ENCODE data around the gene GNPTG. TPM values are rescaled to one million over a fixed set of nuclear protein-coding genes. Genes with fewer than 3 reads are reported as not detected.
A peak's percentile ranks its signal among the peaks of the same experiment; 100 is the strongest.

GNPTG gene
- total RNA-seq, 1 donor from 2014 or later: 49.7 TPM

- Mint-ChIP-seq H3K4me1 (ENCODE audit: low read depth) (peaks cover 16% of the 10 kb centered on the region), H3K36me3 (ENCODE audit: insufficient read depth) (peaks cover 14% of the 10 kb centered on the region), H3K4me3 (ENCODE audit: low read depth) (no peak overlapping the region), H3K9me3 (ENCODE audit: low read depth) (no peaks in the 10 kb centered on the region), H3K27me3 (no peaks in the 10 kb centered on the region), H3K27ac (no peak overlapping the region)
- TF ChIP-seq CTCF (IDR thresholded peaks at IDR 0.05; ENCODE audit: unreplicated experiment): no peak
- no peak for DNase-seq (ENCODE audit: low spot score, unreplicated experiment)
These were observed 36.4 kb upstream of the GNPTG start for GRCh38 chr16:1315081-1316032.

GRCh38 chr16:1316033-1316405, 35.7 kb upstream of the GNPTG start:
- no peak for DNase-seq (ENCODE audit: low spot score, unreplicated experiment)
- peaks cover 9% of the 10 kb centered on the region for H3K4me1 Mint-ChIP-seq (ENCODE audit: low read depth)
- peaks cover 14% of the 10 kb centered on the region for H3K36me3 Mint-ChIP-seq (ENCODE audit: insufficient read depth)
- no peak for TF ChIP-seq CTCF (IDR thresholded peaks at IDR 0.05; ENCODE audit: unreplicated experiment)
- H3K4me3 Mint-ChIP-seq (ENCODE audit: low read depth): no peak overlapping the region
- H3K9me3 Mint-ChIP-seq (ENCODE audit: low read depth): no peaks in the 10 kb centered on the region
- peak overlapping the region; percentile 13 for H3K27ac Mint-ChIP-seq
- H3K27me3 Mint-ChIP-seq: no peaks in the 10 kb centered on the region

- H3K27ac Mint-ChIP-seq: no peak overlapping the region
- H3K4me1 Mint-ChIP-seq (ENCODE audit: low read depth): peaks cover 3% of the 10 kb centered on the region
- peaks cover 14% of the 10 kb centered on the region for H3K36me3 Mint-ChIP-seq (ENCODE audit: insufficient read depth)
- DNase-seq (ENCODE audit: low spot score, unreplicated experiment): no peak
- H3K4me3 Mint-ChIP-seq (ENCODE audit: low read depth): no peak overlapping the region
- no peaks in the 10 kb centered on the region for H3K9me3 Mint-ChIP-seq (ENCODE audit: low read depth)
- TF ChIP-seq CTCF (IDR thresholded peaks at IDR 0.05; ENCODE audit: unreplicated experiment): no peak
- no peaks in the 10 kb centered on the region for H3K27me3 Mint-ChIP-seq
These were observed 34.1 kb upstream of the GNPTG start for GRCh38 chr16:1317479-1318267.

- no peak overlapping the region for H3K27ac Mint-ChIP-seq
- peaks cover 15% of the 10 kb centered on the region for H3K36me3 Mint-ChIP-seq (ENCODE audit: insufficient read depth)
- peaks cover under 1% of the 10 kb centered on the region for H3K4me1 Mint-ChIP-seq (ENCODE audit: low read depth)
- H3K27me3 Mint-ChIP-seq: no peaks in the 10 kb centered on the region
- DNase-seq (ENCODE audit: low spot score, unreplicated experiment): no peak
- no peak for TF ChIP-seq CTCF (IDR thresholded peaks at IDR 0.05; ENCODE audit: unreplicated experiment)
- H3K4me3 Mint-ChIP-seq (ENCODE audit: low read depth): no peak overlapping the region
- no peaks in the 10 kb centered on the region for H3K9me3 Mint-ChIP-seq (ENCODE audit: low read depth)
These were observed 33.5 kb upstream of the GNPTG start for GRCh38 chr16:1318268-1318545.

DNA sequence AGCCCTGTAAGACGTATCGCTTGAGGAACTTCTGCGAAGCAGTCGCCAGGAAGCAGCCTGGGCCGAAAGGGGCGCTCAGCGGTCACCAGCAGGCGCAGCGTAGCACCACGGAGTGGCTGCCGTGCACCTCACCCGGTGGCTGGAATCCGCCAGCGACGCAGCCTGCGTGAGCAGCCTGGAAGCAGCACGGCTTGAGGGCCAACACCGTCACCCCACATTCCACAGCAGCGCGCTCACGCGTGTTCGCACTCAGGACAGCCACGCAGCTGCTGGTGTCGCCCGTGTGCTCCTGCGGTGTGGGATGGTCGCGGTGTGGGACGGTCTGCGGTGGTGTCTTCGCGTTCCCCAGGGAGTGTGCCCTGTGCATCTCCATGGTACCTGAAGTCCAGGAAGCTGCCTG, 32.7 kb upstream of the GNPTG start:
- peaks cover 17% of the 10 kb centered on the region for H3K36me3 Mint-ChIP-seq (ENCODE audit: insufficient read depth)
- no peak for TF ChIP-seq CTCF (IDR thresholded peaks at IDR 0.05; ENCODE audit: unreplicated experiment)
- peak overlapping the region; percentile 62 for H3K27ac Mint-ChIP-seq
- no peak for DNase-seq (ENCODE audit: low spot score, unreplicated experiment)
- H3K9me3 Mint-ChIP-seq (ENCODE audit: low read depth): no peaks in the 10 kb centered on the region
- H3K4me1 Mint-ChIP-seq (ENCODE audit: low read depth): no peaks in the 10 kb centered on the region
- no peak overlapping the region for H3K4me3 Mint-ChIP-seq (ENCODE audit: low read depth)
- no peaks in the 10 kb centered on the region for H3K27me3 Mint-ChIP-seq
